GM23338 (cell line): Measurements from ENCODE around the gene EXOC4. TPM values are rescaled to one million over a fixed set of nuclear protein-coding genes. Genes with fewer than 3 reads are reported as not detected.

Source experiments
- ATAC-seq: fragments of 200-7000 bp; cut with Tn5 transposase; 3 replicates; pipeline ENCODE4 v1.9.1; 2020
- DNase-seq: peaks from one replicate; pipeline ENCODE4 v3.0.0-alpha.2; 2015; ENCODE audit warnings: low spot score
- H2AFZ ChIP-seq: fragments of 200-600 bp; sonication (generic); 2 replicates; pipeline ENCODE4 v1.8.0; 2016; ENCODE audit warnings: antibody characterized with exemption, mild to moderate bottlenecking, moderate library complexity
- H3F3A ChIP-seq: fragments of 200-600 bp; sonication (generic); replicated peaks from 2 replicates; pipeline ENCODE4 v1.8.0; 2017; ENCODE audit warnings: antibody characterized with exemption, mixed run types, low read depth
- H3K27ac ChIP-seq: fragments of 200-600 bp; sonication (generic); 2 replicates; pipeline ENCODE4 v1.6.1; 2016; ENCODE audit warnings: low read depth
- H3K27me3 ChIP-seq: fragments of 200-600 bp; sonication (generic); 2 replicates; pipeline ENCODE4 v1.8.0; 2016; ENCODE audit warnings: mild to moderate bottlenecking, mixed run types, moderate library complexity; ENCODE audit not compliant: insufficient read depth
- H3K36me3 ChIP-seq: fragments of 200-600 bp; sonication (generic); 2 replicates; pipeline ENCODE4 v1.8.0; 2016; ENCODE audit warnings: mild to moderate bottlenecking; ENCODE audit not compliant: insufficient read depth
- H3K4me1 ChIP-seq: fragments of 200-600 bp; sonication (generic); 2 replicates; pipeline ENCODE4 v1.8.0; 2016; ENCODE audit warnings: mild to moderate bottlenecking, moderate library complexity; ENCODE audit not compliant: insufficient read depth
- H3K4me2 ChIP-seq: fragments of 200-600 bp; sonication (generic); 2 replicates; pipeline ENCODE4 v1.7.1; 2017; ENCODE audit warnings: mixed run types
- H3K4me3 ChIP-seq: fragments of 200-600 bp; sonication (generic); 2 replicates; pipeline ENCODE4 v1.6.1; 2016; ENCODE audit warnings: mixed run types
- H3K79me2 ChIP-seq: fragments of 200-600 bp; sonication (generic); replicated peaks from 2 replicates; pipeline ENCODE4 v1.8.0; 2017; ENCODE audit warnings: mild to moderate bottlenecking; ENCODE audit not compliant: insufficient read depth
- H3K9me2 ChIP-seq: fragments of 200-600 bp; sonication (generic); 2 replicates; pipeline ENCODE4 v1.8.0; 2017; ENCODE audit not compliant: insufficient read depth
- H4K20me1 ChIP-seq: fragments of 200-600 bp; sonication (generic); replicated peaks from 2 replicates; pipeline ENCODE4 v1.8.0; 2017; ENCODE audit warnings: mild to moderate bottlenecking; ENCODE audit not compliant: insufficient read depth
- H3K27ac Mint-ChIP-seq: 2 replicates; pipeline ENCODE4 v1.8.0; 2020; ENCODE audit warnings: inconsistent platforms, mild to moderate bottlenecking, moderate library complexity, mixed read lengths
- H3K27me3 Mint-ChIP-seq: 3 replicates; pipeline ENCODE4 v1.8.0; 2022; ENCODE audit warnings: low read depth, mild to moderate bottlenecking, moderate library complexity, mixed read lengths, inconsistent platforms; ENCODE audit not compliant: insufficient read depth, poor library complexity
- H3K36me3 Mint-ChIP-seq: 3 replicates; pipeline ENCODE4 v1.8.0; 2021; ENCODE audit warnings: low read depth, mild to moderate bottlenecking, inconsistent platforms, moderate library complexity, mixed read lengths
- H3K4me1 Mint-ChIP-seq: 3 replicates; pipeline ENCODE4 v1.8.0; 2020; ENCODE audit warnings: mild to moderate bottlenecking, inconsistent platforms, mixed read lengths
- H3K4me3 Mint-ChIP-seq: 3 replicates; pipeline ENCODE4 v1.8.0; 2021; ENCODE audit warnings: moderate library complexity, mild to moderate bottlenecking, inconsistent platforms, mixed read lengths
- H3K9me3 Mint-ChIP-seq: 3 replicates; pipeline ENCODE4 v1.8.0; 2020; ENCODE audit warnings: moderate library complexity, mild to moderate bottlenecking, inconsistent platforms, mixed read lengths
- EZH2 ChIP-seq: fragments of 200-600 bp; sonication (generic); IDR thresholded peaks from one replicate; pipeline ENCODE4 v1.8.0; 2017; ENCODE audit warnings: antibody characterized with exemption, mild to moderate bottlenecking, low read depth; ENCODE audit not compliant: unreplicated experiment
- JUNB ChIP-seq: IDR thresholded peaks from one replicate; pipeline ENCODE4 v1.6.1; 2016; ENCODE audit warnings: antibody characterized with exemption; ENCODE audit not compliant: unreplicated experiment
- NANOG ChIP-seq: IDR thresholded peaks from 2 replicates; pipeline ENCODE4 v1.6.1; 2016; ENCODE audit warnings: antibody characterized with exemption, borderline replicate concordance
- STAT1 ChIP-seq: IDR thresholded peaks from one replicate; pipeline ENCODE4 v1.6.1; 2016; ENCODE audit warnings: antibody characterized with exemption; ENCODE audit not compliant: unreplicated experiment
- ZNF114 ChIP-seq: fragments of 250-450 bp; sonication (Bioruptor Pico); IDR thresholded peaks from 2 replicates; pipeline ENCODE4 v1.5.0; 2020; ENCODE audit warnings: mild to moderate bottlenecking, moderate library complexity
- ZNF331 ChIP-seq: fragments of 250-450 bp; sonication (Bioruptor Pico); IDR thresholded peaks from 2 replicates; pipeline ENCODE4 v1.5.0; 2020; ENCODE audit warnings: low read depth, mild to moderate bottlenecking, moderate library complexity
- ZNF462 ChIP-seq: fragments of 250-450 bp; sonication (Bioruptor Pico); IDR thresholded peaks from 2 replicates; pipeline ENCODE4 v1.5.0; 2020; ENCODE audit warnings: mild to moderate bottlenecking, moderate library complexity
- polyA plus RNA-seq: library from polyadenylated mRNA; unstranded; fragments of >200 nt; fragmentation: Nextera tagmentation; extraction: Ambion mirVana; gene quantifications from 2 replicates; pipeline ENCODE4 v1.2.1, GENCODE V29; 2016
- total RNA-seq: library from RNA; depleted of rRNA; stranded (reverse); fragments of >200 nt; shearing (Covaris generic); gene quantifications from 2 replicates; pipeline ENCODE4 v1.2.3, GENCODE V29; 2014
- TF ChIP-seq, protein P1 (sequence below): IDR thresholded peaks from one replicate; pipeline ENCODE4 v1.6.1; 2018; ENCODE audit warnings: antibody characterized with exemption; ENCODE audit not compliant: unreplicated experiment
- TF ChIP-seq, protein P2 (sequence below), 2 experiments: fragments of 200-600 bp in 1 of 2; sonication (generic) in 1 of 2; conservative IDR thresholded peaks; 2 replicates each; pipeline versions ENCODE4 v1.5.1 to v1.6.1; 2016 to 2017; ENCODE audit warnings: antibody characterized with exemption in 2 of 2, low read depth in 2 of 2, mild to moderate bottlenecking in 2 of 2, moderate library complexity in 1 of 2

Gene EXOC4
- total and polyA plus RNA-seq, 2 experiments from 2014 or later, result 37.5 to 52.7 TPM

GRCh38 chr7:133359449-133359848 is 106.6 kb downstream of the EXOC4 start:
- no peak for TF ChIP-seq ZNF114
- TF ChIP-seq JUNB, result no peak
- TF ChIP-seq EZH2, result no peak
- no peak for TF ChIP-seq STAT1
- TF ChIP-seq, protein P1, sequence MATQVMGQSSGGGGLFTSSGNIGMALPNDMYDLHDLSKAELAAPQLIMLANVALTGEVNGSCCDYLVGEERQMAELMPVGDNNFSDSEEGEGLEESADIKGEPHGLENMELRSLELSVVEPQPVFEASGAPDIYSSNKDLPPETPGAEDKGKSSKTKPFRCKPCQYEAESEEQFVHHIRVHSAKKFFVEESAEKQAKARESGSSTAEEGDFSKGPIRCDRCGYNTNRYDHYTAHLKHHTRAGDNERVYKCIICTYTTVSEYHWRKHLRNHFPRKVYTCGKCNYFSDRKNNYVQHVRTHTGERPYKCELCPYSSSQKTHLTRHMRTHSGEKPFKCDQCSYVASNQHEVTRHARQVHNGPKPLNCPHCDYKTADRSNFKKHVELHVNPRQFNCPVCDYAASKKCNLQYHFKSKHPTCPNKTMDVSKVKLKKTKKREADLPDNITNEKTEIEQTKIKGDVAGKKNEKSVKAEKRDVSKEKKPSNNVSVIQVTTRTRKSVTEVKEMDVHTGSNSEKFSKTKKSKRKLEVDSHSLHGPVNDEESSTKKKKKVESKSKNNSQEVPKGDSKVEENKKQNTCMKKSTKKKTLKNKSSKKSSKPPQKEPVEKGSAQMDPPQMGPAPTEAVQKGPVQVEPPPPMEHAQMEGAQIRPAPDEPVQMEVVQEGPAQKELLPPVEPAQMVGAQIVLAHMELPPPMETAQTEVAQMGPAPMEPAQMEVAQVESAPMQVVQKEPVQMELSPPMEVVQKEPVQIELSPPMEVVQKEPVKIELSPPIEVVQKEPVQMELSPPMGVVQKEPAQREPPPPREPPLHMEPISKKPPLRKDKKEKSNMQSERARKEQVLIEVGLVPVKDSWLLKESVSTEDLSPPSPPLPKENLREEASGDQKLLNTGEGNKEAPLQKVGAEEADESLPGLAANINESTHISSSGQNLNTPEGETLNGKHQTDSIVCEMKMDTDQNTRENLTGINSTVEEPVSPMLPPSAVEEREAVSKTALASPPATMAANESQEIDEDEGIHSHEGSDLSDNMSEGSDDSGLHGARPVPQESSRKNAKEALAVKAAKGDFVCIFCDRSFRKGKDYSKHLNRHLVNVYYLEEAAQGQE, result no peak
- TF ChIP-seq, protein P2, sequence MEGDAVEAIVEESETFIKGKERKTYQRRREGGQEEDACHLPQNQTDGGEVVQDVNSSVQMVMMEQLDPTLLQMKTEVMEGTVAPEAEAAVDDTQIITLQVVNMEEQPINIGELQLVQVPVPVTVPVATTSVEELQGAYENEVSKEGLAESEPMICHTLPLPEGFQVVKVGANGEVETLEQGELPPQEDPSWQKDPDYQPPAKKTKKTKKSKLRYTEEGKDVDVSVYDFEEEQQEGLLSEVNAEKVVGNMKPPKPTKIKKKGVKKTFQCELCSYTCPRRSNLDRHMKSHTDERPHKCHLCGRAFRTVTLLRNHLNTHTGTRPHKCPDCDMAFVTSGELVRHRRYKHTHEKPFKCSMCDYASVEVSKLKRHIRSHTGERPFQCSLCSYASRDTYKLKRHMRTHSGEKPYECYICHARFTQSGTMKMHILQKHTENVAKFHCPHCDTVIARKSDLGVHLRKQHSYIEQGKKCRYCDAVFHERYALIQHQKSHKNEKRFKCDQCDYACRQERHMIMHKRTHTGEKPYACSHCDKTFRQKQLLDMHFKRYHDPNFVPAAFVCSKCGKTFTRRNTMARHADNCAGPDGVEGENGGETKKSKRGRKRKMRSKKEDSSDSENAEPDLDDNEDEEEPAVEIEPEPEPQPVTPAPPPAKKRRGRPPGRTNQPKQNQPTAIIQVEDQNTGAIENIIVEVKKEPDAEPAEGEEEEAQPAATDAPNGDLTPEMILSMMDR (conservative IDR thresholded peaks at IDR 0.05; ENCODE audit: low read depth in 2 of 2), result no peak
- TF ChIP-seq NANOG, result no peak
- no peak for TF ChIP-seq ZNF331
- no peak for TF ChIP-seq ZNF462 (CRISPR knock-in tag)
- Histone ChIP-seq H3K27me3 (no peaks in the 10 kb centered on the region), H3K4me2 (peak overlapping the region; percentile 59; the same call in 1 of the 2 replicates), H3K79me2 (no peaks in the 10 kb centered on the region; the same call in 1 of the 2 replicates), H3K36me3 (0 out of 2 replicates have a peak, but pooled peaks cover 2% of the 10 kb centered on the region), H3K9me2 (no peaks in the 10 kb centered on the region), H3K4me1 (peaks cover 40% of the 10 kb centered on the region), H3K4me3 (no peak overlapping the region), H4K20me1 (no peaks in the 10 kb centered on the region), H2AFZ (no peak overlapping the region), H3F3A (no peaks in the 10 kb centered on the region), H3K27ac (peak overlapping the region; percentile 82)
- Mint-ChIP-seq H3K9me3 (peaks cover 9% of the 10 kb centered on the region), H3K4me3 (no peak overlapping the region), H3K27me3 (peaks cover 4% of the 10 kb centered on the region), H3K4me1 (peaks cover 41% of the 10 kb centered on the region), H3K27ac (peak overlapping the region; percentile 96), H3K36me3 (peaks cover 24% of the 10 kb centered on the region; the same call in 2 of the 3 replicates)
- DNase-seq (no peak), ATAC-seq (no peak)
